GM13976 (cell line): ENCODE results near the gene TOM1L2.

ENCODE experiments used
- DNase-seq: peaks from one replicate; pipeline ENCODE4 v3.0.0; 2012; ENCODE audit warnings: low spot score
- in situ Hi-C: fragments of 300-500 bp; cut with MboI; formaldehyde crosslinking; loops from one replicate; pipeline ENCODE4 v1.12.0; 2022; ENCODE audit warnings: low sequenced_read_pairs, mixed read lengths, inconsistent platforms; ENCODE audit not compliant: unreplicated experiment
- TF ChIP-seq, protein P1 (sequence below): IDR thresholded peaks from 2 replicates; pipeline ENCODE4 v1.5.1; 2012; ENCODE audit warnings: borderline replicate concordance, mild to moderate bottlenecking; ENCODE audit not compliant: insufficient read depth; ENCODE audit errors: extremely low read depth, missing control alignments, control extremely low read depth

Gene TOM1L2

GRCh38 chr17:17938388-17939107, 33.7 kb downstream of the TOM1L2 start:
- in situ Hi-C loops = no loop called here
- DNase-seq = no peak
- TF ChIP-seq, protein P1, sequence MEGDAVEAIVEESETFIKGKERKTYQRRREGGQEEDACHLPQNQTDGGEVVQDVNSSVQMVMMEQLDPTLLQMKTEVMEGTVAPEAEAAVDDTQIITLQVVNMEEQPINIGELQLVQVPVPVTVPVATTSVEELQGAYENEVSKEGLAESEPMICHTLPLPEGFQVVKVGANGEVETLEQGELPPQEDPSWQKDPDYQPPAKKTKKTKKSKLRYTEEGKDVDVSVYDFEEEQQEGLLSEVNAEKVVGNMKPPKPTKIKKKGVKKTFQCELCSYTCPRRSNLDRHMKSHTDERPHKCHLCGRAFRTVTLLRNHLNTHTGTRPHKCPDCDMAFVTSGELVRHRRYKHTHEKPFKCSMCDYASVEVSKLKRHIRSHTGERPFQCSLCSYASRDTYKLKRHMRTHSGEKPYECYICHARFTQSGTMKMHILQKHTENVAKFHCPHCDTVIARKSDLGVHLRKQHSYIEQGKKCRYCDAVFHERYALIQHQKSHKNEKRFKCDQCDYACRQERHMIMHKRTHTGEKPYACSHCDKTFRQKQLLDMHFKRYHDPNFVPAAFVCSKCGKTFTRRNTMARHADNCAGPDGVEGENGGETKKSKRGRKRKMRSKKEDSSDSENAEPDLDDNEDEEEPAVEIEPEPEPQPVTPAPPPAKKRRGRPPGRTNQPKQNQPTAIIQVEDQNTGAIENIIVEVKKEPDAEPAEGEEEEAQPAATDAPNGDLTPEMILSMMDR = no peak

DNA sequence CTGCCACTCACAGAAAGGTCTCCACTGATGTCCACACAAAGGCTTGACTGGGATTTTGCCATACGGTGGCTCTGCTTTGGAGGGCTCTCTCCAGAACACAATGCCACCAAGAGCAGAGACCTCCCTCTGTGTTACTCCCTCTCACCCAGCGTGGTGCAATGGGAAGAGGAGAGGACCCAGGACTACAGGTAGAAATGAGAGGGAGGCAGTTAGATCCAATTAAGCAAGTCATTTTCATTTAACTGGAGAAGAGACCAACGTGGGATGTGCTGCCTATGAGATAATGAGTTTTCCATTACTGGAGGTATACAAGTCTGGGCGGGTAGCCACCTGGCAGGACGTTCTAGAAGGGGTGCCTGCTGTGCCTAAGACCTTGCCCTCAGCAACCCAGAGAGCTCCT, 34.2 kb downstream of the TOM1L2 start:
- in situ Hi-C loops = no loop called here
- no peak for DNase-seq
- TF ChIP-seq, protein P1 = no peak

DNA sequence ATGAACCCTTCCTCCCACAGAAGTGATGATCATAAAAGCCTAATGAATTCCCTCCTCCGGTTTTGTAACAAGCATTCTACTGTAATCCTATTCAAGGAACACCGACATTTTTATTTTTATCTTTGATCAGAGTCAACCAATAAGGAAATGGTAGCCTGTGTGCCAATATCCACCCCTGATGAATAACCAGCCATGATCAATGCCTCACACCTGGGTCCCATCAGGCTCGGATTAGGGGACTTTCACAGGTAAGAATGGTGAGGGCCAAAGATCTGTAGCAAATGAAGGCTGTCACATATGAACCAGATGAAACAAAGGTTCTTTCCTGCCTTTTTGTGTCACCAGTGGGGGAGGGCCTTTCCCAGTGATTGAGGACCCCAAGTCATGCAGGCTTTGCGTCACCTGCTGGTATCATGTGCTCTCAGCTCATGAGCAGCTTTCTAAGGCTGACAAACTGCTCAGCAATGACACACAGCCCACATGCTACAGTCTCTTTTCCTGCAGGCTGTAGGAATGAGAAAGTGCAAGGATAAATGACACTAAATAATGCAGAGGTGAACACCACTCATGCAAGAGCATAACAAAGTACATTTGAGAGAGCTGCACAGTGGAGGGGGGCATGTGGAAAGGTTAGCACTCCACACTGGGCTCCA, 34.9 kb downstream of the TOM1L2 start:
- in situ Hi-C loops = no loop called here
- DNase-seq = no peak
- TF ChIP-seq, protein P1 = no peak

GRCh38 chr17:17935321-17936271, 36.6 kb downstream of the TOM1L2 start:
- DNase-seq = no peak
- TF ChIP-seq, protein P1 = no peak
- in situ Hi-C loops = no loop called here

GRCh38 chr17:17934806-17935205, 37.4 kb downstream of the TOM1L2 start:
- no peak for DNase-seq
- in situ Hi-C loops = no loop called here
- TF ChIP-seq, protein P1 = no peak

- TF ChIP-seq, protein P1 = no peak
- in situ Hi-C loops = no loop called here
These were observed 38.0 kb downstream of the TOM1L2 start for GRCh38 chr17:17934214-17934613.

More at GRCh38 chr17:17934214-17934613, 38.0 kb downstream of the TOM1L2 start:
- DNase-seq = no peak
